ENCODE data around the gene HTR4.

Gene HTR4

DNA sequence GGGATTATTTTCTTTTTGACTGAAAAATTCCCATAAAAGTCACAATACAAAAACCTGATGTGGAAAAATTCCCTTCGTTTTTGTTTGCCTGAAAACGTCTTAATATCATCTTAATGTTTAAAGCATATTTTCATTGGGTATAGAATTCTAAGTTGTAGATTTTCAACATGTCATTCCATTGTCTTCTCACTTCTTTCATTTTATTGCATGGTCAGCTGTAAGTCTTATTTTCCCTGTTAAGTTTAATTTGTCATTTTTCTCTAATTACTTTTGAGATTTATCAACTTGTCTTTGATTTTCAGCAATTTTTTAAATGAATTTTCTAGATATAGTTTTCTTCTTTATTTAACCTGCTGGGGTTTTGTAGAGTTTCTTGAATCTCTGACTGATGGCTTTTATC is 138.9 kb downstream of the HTR4 start:
- no peaks in the 10 kb centered on the region for H3K36me3 ChIP-seq (ENCODE audit: insufficient read depth, low read length)
- H3K79me2 ChIP-seq (ENCODE audit: insufficient read depth, low read length), result no peaks in the 10 kb centered on the region
- no peaks in the 10 kb centered on the region for H3K9me3 ChIP-seq (ENCODE audit: insufficient read depth, low read depth, low read length)
- H3K27me3 ChIP-seq (ENCODE audit: insufficient read depth, low read length, poor library complexity, severe bottlenecking), result no peaks in the 10 kb centered on the region
- H3K4me2 ChIP-seq (ENCODE audit: low read depth, low read length, poor library complexity, severe bottlenecking), result no peak overlapping the region
- no peaks in the 10 kb centered on the region for H4K20me1 ChIP-seq (ENCODE audit: insufficient read depth, low read length, poor library complexity, severe bottlenecking)
- H3F3A ChIP-seq (ENCODE audit: low read depth), result no peaks in the 10 kb centered on the region
- H3K9me2 ChIP-seq (replicated peaks; ENCODE audit: low read depth, low read length), result no peaks in the 10 kb centered on the region
- TF ChIP-seq, protein P1, sequence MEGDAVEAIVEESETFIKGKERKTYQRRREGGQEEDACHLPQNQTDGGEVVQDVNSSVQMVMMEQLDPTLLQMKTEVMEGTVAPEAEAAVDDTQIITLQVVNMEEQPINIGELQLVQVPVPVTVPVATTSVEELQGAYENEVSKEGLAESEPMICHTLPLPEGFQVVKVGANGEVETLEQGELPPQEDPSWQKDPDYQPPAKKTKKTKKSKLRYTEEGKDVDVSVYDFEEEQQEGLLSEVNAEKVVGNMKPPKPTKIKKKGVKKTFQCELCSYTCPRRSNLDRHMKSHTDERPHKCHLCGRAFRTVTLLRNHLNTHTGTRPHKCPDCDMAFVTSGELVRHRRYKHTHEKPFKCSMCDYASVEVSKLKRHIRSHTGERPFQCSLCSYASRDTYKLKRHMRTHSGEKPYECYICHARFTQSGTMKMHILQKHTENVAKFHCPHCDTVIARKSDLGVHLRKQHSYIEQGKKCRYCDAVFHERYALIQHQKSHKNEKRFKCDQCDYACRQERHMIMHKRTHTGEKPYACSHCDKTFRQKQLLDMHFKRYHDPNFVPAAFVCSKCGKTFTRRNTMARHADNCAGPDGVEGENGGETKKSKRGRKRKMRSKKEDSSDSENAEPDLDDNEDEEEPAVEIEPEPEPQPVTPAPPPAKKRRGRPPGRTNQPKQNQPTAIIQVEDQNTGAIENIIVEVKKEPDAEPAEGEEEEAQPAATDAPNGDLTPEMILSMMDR (conservative IDR thresholded peaks at IDR 0.05; ENCODE audit: low read length), result no peak
- TF ChIP-seq EZH2phosphoT487 (IDR thresholded peaks at IDR 0.05; ENCODE audit: borderline replicate concordance), result no peak
- no peaks in the 10 kb centered on the region for H3K4me1 ChIP-seq (ENCODE audit: insufficient read depth, low read length, poor library complexity, severe bottlenecking)
- H2AFZ ChIP-seq (ENCODE audit: low read length), result no peak overlapping the region
- no peak overlapping the region for H3K9ac ChIP-seq (ENCODE audit: low read depth, low read length, poor library complexity, severe bottlenecking)
- no peak overlapping the region for H3K4me3 ChIP-seq (ENCODE audit: low read length, poor library complexity, severe bottlenecking)

DNA sequence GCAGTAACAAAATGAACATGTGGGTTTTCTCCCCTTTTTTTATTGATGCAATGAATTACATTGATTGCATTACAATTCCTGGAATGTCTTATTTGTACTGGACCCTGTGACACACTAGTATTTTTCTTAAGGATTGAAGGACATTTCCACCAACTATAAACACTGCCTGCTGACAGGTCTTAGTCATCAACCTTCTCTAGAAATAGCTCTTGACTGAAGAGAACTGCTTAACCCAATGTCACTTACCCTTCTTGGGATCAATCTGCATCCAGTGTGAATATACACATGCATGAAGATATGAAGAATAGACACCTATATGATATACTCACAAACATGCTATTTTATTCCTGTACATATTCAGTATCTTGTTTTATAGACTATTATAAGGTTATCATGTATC is 140.0 kb downstream of the HTR4 start:
- Histone ChIP-seq H3K4me2 (ENCODE audit: low read depth, low read length, poor library complexity, severe bottlenecking) (no peak overlapping the region), H3K9ac (ENCODE audit: low read depth, low read length, poor library complexity, severe bottlenecking) (no peak overlapping the region), H3K36me3 (ENCODE audit: insufficient read depth, low read length) (no peaks in the 10 kb centered on the region), H3K9me2 (replicated peaks; ENCODE audit: low read depth, low read length) (no peaks in the 10 kb centered on the region), H3K9me3 (ENCODE audit: insufficient read depth, low read depth, low read length) (no peaks in the 10 kb centered on the region), H3F3A (ENCODE audit: low read depth) (no peaks in the 10 kb centered on the region), H2AFZ (ENCODE audit: low read length) (no peak overlapping the region), H3K27me3 (ENCODE audit: insufficient read depth, low read length, poor library complexity, severe bottlenecking) (no peaks in the 10 kb centered on the region), H3K79me2 (ENCODE audit: insufficient read depth, low read length) (no peaks in the 10 kb centered on the region), H3K4me3 (ENCODE audit: low read length, poor library complexity, severe bottlenecking) (no peak overlapping the region), H4K20me1 (ENCODE audit: insufficient read depth, low read length, poor library complexity, severe bottlenecking) (no peaks in the 10 kb centered on the region), H3K4me1 (ENCODE audit: insufficient read depth, low read length, poor library complexity, severe bottlenecking) (no peaks in the 10 kb centered on the region)
- TF ChIP-seq, protein P1 (conservative IDR thresholded peaks at IDR 0.05; ENCODE audit: low read length), result no peak
- TF ChIP-seq EZH2phosphoT487 (IDR thresholded peaks at IDR 0.05; ENCODE audit: borderline replicate concordance), result no peak

DNA sequence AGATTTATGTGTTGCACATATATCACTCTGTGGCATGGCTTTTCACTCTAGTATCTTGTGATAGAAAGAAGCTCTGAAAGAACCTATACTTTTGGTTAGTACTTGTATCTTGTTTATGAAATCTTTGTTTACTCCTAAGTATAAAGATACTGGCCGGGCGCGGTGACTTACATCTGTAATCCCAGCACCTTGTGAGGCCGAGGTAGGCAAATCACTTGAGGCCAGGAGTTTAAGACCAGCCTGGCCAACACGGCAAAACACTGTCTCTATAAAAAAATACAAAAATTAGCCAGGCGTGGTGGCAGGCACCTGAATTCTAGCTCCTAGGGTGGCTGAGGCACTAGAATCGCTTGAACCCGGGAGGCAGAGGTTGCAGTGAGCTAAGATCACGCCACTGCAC is 141.8 kb downstream of the HTR4 start:
- no peaks in the 10 kb centered on the region for H3K79me2 ChIP-seq (ENCODE audit: insufficient read depth, low read length)
- no peaks in the 10 kb centered on the region for H4K20me1 ChIP-seq (ENCODE audit: insufficient read depth, low read length, poor library complexity, severe bottlenecking)
- no peak overlapping the region for H2AFZ ChIP-seq (ENCODE audit: low read length)
- no peak overlapping the region for H3K9ac ChIP-seq (ENCODE audit: low read depth, low read length, poor library complexity, severe bottlenecking)
- no peaks in the 10 kb centered on the region for H3K36me3 ChIP-seq (ENCODE audit: insufficient read depth, low read length)
- no peak overlapping the region for H3K4me3 ChIP-seq (ENCODE audit: low read length, poor library complexity, severe bottlenecking)
- no peaks in the 10 kb centered on the region for H3K27me3 ChIP-seq (ENCODE audit: insufficient read depth, low read length, poor library complexity, severe bottlenecking)
- H3K9me2 ChIP-seq (replicated peaks; ENCODE audit: low read depth, low read length), result no peaks in the 10 kb centered on the region
- no peak for TF ChIP-seq EZH2phosphoT487 (IDR thresholded peaks at IDR 0.05; ENCODE audit: borderline replicate concordance)
- TF ChIP-seq, protein P1 (conservative IDR thresholded peaks at IDR 0.05; ENCODE audit: low read length), result no peak
- no peaks in the 10 kb centered on the region for H3F3A ChIP-seq (ENCODE audit: low read depth)
- H3K9me3 ChIP-seq (ENCODE audit: insufficient read depth, low read depth, low read length), result no peaks in the 10 kb centered on the region
- no peaks in the 10 kb centered on the region for H3K4me1 ChIP-seq (ENCODE audit: insufficient read depth, low read length, poor library complexity, severe bottlenecking)
- H3K4me2 ChIP-seq (ENCODE audit: low read depth, low read length, poor library complexity, severe bottlenecking), result no peak overlapping the region
